Stimulated activated CD4-positive, alpha-beta T cell treated with anti-CD3 and anti-CD28 coated beads, Interleukin-4, amount 100 ng/mL, for 4 hours (primary cell): Measurements from ENCODE around the gene SPG11.
"Not testable (repeated sequence)": the region's sequence is repeated elsewhere in the genome, so short reads cannot be mapped to it uniquely, and the experiment has no call there.

Experiments
- DNase-seq, 2 experiments: peaks; one replicate each; pipeline ENCODE4 v3.0.0-alpha.2; 2020

The SPG11 gene

DNA sequence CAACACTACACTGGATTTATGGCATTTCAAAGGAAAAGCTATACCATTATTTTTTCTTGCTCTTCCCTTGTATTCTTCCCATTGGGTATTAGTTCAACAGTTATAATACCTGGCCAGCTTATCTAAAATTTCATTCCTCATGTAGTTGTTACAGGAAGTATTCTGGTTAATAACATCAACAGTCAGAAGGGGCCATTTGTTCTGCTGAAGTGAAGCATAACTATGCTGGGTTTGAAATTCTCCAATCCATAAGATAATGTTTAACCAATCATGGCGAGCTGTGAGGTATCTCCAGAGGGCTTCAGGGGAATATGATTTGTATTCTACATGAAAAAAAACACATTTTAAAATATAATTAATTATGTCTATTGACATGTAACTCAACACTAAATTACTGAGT lies 43.4 kb downstream of the SPG11 start:
- no peak for DNase-seq

GRCh38 chr15:44616974-44617373 lies 46.5 kb downstream of the SPG11 start:
- DNase-seq, result no peak

- no peak for DNase-seq
These were observed 56.7 kb downstream of the SPG11 start for GRCh38 chr15:44606740-44607139.

DNA sequence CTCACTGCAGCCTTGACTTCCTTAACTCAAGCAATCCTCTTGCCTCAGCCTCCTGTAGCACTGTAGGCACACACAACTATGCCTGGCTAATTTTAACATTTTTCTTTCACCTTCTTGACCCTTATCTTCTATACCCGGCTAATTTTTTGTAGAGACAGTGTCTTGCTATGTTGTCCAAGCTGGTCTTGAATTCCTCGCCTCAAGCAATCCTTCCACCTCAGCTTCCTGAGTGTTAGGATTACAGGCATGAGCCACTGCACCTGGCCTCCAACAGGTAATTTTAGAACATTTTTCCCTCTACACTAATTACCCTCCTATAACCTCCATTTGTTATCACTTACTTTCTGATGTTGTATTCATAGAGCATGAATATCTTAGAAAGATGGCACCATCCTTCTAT lies 60.3 kb downstream of the SPG11 start:
- no peak for DNase-seq

DNA sequence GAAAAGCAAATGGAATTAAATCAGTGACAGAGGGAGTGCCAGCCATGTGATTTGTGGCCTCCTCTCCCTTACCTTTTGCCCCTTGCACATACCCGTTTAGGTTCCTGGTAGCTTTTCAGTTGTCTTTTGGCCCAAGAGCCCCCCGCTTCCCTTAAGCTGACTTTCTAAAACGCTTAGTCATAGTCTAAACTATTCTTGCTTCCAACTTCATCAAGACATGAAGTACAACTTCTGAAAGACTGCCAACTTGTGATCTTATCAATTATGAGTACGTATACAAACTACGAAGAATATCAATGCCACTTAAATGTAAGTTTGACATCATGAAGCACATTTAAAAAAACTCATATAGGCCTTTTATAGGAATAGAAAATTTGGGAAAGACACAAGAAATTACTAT lies 64.6 kb downstream of the SPG11 start:
- no peak for DNase-seq

DNA sequence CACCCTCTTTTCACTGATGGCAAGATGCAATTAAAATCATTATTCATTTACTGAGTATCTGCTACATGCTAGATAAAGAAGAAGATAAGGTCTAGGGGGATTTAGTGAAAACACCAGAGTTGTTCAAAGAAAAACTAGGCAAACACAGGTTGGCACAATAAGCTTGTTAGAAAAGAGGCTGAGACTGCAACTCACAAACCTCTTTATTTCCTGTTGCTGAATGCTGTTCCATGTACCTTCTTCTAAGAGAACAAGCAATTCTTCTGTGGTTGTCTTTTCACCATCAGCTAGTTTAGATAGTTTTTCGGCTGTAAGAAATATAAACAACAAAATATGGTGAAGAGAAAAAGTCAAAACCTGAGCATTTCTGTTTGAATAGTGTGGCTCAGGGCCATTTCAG lies 65.4 kb downstream of the SPG11 start:
- DNase-seq, result no peak

DNA sequence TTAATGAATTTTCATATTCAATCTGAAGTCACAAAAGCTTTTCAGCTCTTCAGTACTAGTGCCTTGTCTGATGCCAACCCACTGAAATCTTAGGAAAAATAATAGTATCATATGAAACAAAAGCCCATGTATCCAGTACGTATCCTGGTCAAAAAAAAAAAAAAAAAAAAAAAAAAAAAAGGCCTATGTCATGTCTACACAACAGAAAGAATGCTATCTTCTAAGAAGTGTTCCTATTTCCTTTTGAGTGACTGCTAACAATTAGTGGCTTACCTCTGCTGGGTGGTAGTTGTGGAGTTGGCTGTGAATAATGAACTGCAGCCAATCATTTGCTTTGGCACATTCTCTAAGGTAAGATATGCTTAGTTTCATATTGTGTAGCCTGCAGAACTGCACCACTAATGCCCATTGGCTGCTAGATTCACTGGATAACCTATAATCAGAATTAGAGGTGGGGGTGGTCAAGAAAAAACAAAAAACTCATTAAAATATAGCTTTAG lies 66.9 kb downstream of the SPG11 start:
- DNase-seq, result no peak

- DNase-seq, result no peak
These were observed 67.6 kb downstream of the SPG11 start for GRCh38 chr15:44595656-44596510.

DNA sequence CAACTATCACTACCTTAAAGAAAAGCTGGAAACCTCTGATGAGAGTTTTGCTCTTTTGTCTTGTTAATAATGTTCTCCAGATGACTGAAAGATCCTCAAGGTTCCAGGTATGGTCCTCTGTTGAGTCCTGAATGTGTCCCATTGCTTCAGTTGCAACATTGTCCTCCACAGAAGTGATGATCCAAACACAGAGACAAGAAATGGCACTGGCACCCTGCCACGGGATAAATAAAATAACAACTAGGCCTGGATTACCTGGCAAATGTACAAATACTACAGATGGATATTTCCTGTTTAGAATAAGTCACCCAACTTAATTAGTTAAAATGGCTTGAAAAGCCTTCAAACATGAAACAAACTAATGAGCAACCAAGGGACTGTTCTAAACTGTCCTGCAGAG lies 68.2 kb downstream of the SPG11 start:
- no peak for DNase-seq

- DNase-seq, result no peak
These were observed 70.3 kb downstream of the SPG11 start for GRCh38 chr15:44593042-44593736.

GRCh38 chr15:44591326-44591725 lies 72.1 kb downstream of the SPG11 start:
- no peak for DNase-seq

- no peak for DNase-seq
These were observed 74.9 kb downstream of the SPG11 start for GRCh38 chr15:44588541-44588940.

- no peak for DNase-seq
These were observed 77.8 kb downstream of the SPG11 start for GRCh38 chr15:44585633-44586032.

DNA sequence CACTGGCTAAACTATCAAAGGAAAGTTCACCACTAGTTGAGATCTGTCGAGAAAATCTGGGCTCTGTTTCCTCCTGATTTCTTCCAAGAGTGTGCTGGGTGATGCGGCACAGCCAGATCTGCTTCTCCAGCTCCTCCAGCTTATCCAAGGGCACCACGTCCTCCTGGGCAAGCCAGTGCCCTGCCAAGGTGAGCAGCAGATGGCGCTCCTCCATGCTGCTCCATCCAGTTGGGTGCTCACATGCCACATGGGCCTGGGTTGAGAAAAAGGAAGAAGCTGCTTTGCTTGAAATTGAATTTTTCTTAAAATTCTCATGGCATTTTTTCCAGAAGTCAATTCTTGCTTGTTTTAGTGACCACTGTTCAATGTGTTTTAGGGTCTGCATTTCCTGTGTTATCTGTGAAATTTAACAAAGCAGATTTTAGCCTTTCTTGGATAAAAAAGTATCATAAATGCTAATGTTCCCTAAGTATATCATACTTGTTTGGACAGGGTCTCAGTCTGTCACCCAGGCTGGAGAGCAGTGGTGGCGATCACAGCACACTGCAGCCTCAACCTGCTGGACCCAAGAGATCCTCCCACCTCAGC lies 79.2 kb downstream of the SPG11 start:
- DNase-seq, result peak; percentile 52 to 54

DNA sequence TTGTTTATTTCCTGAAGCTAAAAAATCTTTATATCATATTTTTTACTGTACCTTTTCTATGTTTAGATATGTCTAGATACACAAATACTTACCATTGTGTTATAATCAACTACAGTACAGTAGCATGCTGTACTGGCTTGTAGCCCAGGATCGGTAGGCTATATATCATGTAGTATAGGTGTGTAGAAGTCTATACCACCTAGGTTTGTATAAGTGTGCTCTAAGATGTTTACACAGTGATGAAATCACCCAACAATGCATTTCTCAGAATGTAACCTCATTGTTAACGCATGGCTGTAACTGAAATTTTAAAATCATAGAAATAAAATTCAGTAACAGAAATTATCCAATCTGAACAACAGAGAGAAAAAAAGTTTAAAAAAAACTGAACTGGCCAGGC lies 83.4 kb downstream of the SPG11 start:
- DNase-seq, result no peak

GRCh38 chr15:44574734-44575133 lies 88.7 kb downstream of the SPG11 start:
- no peak for DNase-seq

GRCh38 chr15:44573386-44573785 lies 90.1 kb downstream of the SPG11 start:
- DNase-seq, result no peak

DNA sequence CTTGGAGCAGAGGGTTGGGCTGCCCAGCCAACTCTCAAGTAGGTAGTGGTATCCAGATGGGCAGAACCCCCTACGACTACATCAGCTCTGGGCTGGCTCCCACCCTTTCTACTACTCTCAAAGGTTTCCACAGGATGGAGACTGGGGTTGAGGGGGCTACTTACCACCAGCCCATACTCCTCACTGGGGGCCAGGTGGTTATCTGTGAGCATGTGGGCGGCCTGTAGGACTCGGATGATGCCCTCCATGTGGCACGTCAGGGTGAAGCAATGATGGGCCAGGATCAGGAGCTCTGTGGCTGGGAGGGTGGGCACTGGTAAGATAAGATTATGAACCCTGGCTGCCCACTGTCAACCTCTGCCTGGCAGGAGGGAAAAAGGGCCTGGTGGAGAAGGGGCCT lies 93.1 kb downstream of the SPG11 start:
- DNase-seq, result no peak

- no peak for DNase-seq
These were observed 94.1 kb downstream of the SPG11 start for GRCh38 chr15:44569316-44569715.

DNA sequence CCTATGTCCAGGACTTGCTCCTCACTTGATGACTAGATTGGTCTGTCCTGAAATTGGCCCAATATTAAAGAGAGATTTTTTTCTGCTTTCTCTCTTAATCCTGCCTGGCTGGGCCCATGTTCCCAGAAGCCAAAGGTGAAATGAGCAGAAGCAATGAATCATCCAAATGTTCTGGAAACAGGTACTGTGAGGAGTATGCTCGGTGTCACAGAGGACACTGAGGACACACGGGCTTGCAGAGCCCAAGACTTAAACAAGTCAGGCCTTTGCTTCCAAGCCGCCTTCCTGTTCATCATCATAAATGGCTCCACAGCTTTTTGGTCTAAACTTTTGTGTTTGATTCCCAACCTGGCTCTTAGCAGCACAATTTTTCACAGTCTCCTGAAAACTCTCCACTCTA lies 95.1 kb downstream of the SPG11 start:
- no peak for DNase-seq

GRCh38 chr15:44566155-44566540 lies 97.3 kb downstream of the SPG11 start:
- DNase-seq, result no peak

- DNase-seq, result no peak
These were observed 97.9 kb downstream of the SPG11 start for GRCh38 chr15:44565387-44566154.

- DNase-seq, result not testable (repeated sequence)
These were observed 102.5 kb downstream of the SPG11 start for GRCh38 chr15:44560926-44561325.
